Stimulated activated naive CD8-positive, alpha-beta T cell treated with anti-CD3 and anti-CD28 coated beads, Interleukin-15, amount 100 ng/mL, for 72 hours (primary cell): ENCODE results near the gene TNPO1.
"Not testable (repeated sequence)": the region's sequence is repeated elsewhere in the genome, so short reads cannot be mapped to it uniquely, and the experiment has no call there.

Source experiments
- ATAC-seq: fragments of 150-1000 bp; cut with Tn5 transposase; 2 replicates; pipeline ENCODE4 v1.10.0; 2021; ENCODE audit warnings: mild to moderate bottlenecking, moderate library complexity
- DNase-seq, 2 donors: peaks; one replicate each; pipeline ENCODE4 v3.0.0; 2021 to 2022
- H3K27ac Mint-ChIP-seq, 2 donors: one replicate each; pipeline ENCODE4 v1.8.0; 2022; ENCODE audit warnings: mild to moderate bottlenecking in 2 of 2, mixed read lengths in 2 of 2, moderate library complexity in 2 of 2
- H3K27me3 Mint-ChIP-seq: one replicate; pipeline ENCODE4 v1.8.0; 2022; ENCODE audit warnings: mixed read lengths
- H3K4me1 Mint-ChIP-seq: one replicate; pipeline ENCODE4 v1.8.0; 2022; ENCODE audit warnings: mild to moderate bottlenecking, mixed read lengths
- H3K4me3 Mint-ChIP-seq, 2 donors: one replicate each; pipeline ENCODE4 v1.8.0; 2022; ENCODE audit warnings: mild to moderate bottlenecking in 2 of 2, mixed read lengths in 2 of 2, moderate library complexity in 1 of 2
- H3K9me3 Mint-ChIP-seq, 2 donors: one replicate each; pipeline ENCODE4 v1.8.0; 2022; ENCODE audit warnings: mixed read lengths in 2 of 2

TNPO1 gene

DNA sequence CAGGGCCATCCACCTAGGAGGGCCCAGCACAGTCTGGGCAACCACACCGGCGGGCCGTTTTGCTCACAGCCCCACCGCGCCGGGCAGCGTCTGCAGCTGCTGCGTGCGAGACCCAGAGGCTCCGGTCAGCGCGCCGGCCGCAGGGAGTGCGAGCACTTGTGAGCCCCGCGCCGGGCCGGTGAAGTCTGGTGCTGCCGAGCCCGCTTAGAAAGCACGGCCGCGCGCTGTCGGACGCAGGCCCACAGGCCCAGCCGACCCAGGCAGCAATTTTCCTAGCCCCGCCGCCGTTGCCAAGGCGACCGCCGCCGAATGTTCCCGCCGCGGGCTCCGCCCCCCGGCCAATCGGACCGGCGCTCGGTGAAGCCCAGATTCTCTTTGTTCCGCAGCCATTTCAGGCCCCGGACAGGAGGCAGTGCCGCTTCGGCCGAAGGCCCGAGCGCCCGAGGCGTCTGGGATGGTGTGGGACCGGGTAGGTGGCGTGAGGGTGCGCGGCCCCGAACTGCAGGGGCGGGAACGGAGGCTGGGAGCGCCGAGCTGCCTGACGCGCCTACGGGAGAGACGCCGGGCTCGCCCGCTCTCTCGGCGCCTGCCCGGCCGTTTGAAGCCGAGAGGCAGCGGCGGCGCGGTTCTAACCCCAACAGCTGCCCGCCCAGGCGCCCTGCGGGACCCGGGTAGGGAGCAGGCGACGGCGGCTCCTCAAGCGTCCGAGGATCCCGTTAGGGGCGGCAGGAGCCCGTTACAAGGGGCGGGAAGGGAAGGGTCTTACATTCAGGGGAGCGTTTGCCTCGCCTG, at the start of gene TNPO1:
TSS of gene TNPO1 (plus strand) at position 378 of the 792 bp plus-strand sequence. CDS start at position 455, 77 bp downstream.
- peaks cover 16% of the 10 kb centered on the region for H3K27me3 Mint-ChIP-seq
- H3K4me3 Mint-ChIP-seq, result peak within 1 kb of the TSS; percentile 95 to 98
- peaks cover 20% of the 10 kb centered on the region for H3K4me1 Mint-ChIP-seq
- peak; percentile 85 for ATAC-seq
- H3K9me3 Mint-ChIP-seq, result no peaks in the 10 kb centered on the region
- peak; percentile 84 to 87 for DNase-seq
- peak within 1 kb of the TSS; percentile 96 to 98 for H3K27ac Mint-ChIP-seq

DNA sequence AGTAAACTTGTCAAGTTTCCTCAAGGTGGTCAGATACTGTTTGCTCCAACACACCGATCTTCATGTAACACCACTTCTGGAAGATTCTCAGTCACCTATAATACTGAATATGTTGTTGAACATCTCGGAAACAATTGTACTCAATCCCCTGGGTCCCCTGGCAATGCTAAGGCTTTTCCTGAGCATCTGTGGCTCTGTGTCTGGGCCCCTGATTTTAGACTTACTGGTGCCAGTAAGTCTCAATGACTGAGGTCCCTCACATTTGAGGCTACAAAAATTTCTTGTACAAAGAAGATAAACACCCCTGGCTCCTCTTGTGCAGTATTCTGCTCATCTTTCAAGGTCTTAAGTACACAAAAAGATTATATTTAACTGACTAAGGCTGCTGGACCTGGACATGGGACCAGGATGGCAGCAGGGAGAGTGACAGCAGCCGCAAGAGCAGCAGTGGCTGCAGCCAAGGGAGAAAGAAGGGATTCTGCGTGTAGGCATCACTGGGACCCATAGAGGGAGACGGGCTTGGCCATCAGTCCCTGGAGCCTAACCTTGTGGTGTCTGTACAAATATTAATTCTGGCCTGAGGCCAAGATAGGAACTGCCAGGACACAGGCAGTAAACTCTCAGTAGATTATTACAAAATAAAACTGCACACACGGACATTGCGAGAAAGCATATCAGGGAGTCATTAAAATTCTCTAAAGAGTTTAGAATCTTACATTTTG, 49.0 kb upstream of the TNPO1 start:
- ATAC-seq (no peak), DNase-seq (no peak)
- Mint-ChIP-seq H3K27ac (no peak overlapping the region), H3K4me3 (no peak overlapping the region), H3K27me3 (peaks cover 11% of the 10 kb centered on the region), H3K4me1 (no peaks in the 10 kb centered on the region), H3K9me3 (no peaks in the 10 kb centered on the region)

- H3K9me3 Mint-ChIP-seq, result no peaks in the 10 kb centered on the region
- no peak for DNase-seq
- H3K27me3 Mint-ChIP-seq, result peaks cover 8% of the 10 kb centered on the region
- no peaks in the 10 kb centered on the region for H3K4me1 Mint-ChIP-seq
- no peak overlapping the region for H3K27ac Mint-ChIP-seq
- ATAC-seq, result no peak
- H3K4me3 Mint-ChIP-seq, result no peak overlapping the region
Observed at GRCh38 chr5:72770266-72770665, 46.2 kb upstream of the TNPO1 start.

DNA sequence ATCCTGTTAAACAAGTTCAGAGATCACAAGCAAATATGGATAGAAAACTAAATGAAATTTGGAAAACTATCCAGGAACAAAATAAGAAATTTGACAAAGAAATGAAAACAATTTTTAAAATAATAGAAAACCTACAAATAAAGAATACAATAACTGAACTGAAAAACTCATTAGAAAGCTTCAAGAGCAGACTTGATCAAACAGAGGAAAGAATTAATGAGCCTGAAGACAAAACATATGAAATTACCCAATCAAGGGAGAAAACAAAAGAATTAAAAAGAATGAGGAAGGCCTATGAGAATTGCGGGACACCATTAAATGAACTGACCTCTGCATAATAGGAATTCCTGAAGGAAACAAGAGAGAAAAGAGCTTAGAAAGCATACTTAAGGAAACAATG, 39.8 kb upstream of the TNPO1 start:
- no peaks in the 10 kb centered on the region for H3K4me1 Mint-ChIP-seq
- ATAC-seq (no peak), DNase-seq (no peak)
- peaks cover 21% of the 10 kb centered on the region for H3K27me3 Mint-ChIP-seq
- no peak overlapping the region for H3K4me3 Mint-ChIP-seq
- H3K27ac Mint-ChIP-seq, result no peak overlapping the region
- peaks cover 26 to 35% of the 10 kb centered on the region in 2 donors for H3K9me3 Mint-ChIP-seq

DNA sequence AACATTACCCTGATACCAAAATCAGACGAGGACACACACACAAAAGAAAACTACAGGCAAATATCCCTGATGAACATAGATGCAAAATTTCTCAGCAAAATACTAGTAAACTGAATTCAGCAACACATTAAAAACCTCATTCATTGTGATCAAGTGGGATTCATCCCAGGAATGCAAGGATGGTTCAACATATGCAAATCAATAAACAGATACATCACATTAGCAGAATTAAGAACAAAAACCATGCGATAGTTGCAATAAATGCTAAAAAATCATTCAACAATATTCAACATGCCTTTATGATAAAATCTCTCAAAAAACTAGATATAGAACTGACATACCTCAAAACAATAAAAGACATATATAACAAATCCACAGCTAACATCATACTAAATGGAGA, 36.9 kb upstream of the TNPO1 start:
- H3K4me3 Mint-ChIP-seq, result no peak overlapping the region

DNA sequence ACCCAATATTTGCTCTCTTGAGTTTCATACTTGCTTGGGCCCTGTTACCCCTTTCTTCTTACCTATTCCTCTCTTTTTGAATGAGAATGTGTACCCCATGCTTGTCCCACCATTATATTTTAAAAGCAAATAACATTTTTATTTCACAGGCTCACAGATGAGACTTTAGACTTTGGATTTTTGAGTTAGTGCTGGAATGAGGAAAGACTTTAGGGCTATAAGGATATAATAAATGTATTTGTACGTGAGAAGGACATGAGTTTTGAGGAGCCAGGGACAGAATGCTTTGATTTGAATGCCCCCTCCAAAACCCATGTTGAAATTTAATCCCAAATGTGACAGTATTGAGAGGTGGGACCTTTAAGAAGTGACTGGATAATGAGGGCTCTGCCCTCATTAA, 33.1 kb upstream of the TNPO1 start:
- Mint-ChIP-seq H3K27ac (no peak overlapping the region), H3K9me3 (peaks cover 9 to 14% of the 10 kb centered on the region in 2 donors), H3K27me3 (no peaks in the 10 kb centered on the region), H3K4me3 (no peak overlapping the region), H3K4me1 (no peaks in the 10 kb centered on the region)
- DNase-seq, result no peak
- no peak for ATAC-seq

More for the DNA sequence above, 36.9 kb upstream of the TNPO1 start:
- Mint-ChIP-seq H3K9me3 (peaks cover 26 to 35% of the 10 kb centered on the region in 2 donors), H3K27me3 (peaks cover 21% of the 10 kb centered on the region), H3K4me1 (no peaks in the 10 kb centered on the region), H3K27ac (no peak overlapping the region)
- ATAC-seq, result no peak
- no peak for DNase-seq

DNA sequence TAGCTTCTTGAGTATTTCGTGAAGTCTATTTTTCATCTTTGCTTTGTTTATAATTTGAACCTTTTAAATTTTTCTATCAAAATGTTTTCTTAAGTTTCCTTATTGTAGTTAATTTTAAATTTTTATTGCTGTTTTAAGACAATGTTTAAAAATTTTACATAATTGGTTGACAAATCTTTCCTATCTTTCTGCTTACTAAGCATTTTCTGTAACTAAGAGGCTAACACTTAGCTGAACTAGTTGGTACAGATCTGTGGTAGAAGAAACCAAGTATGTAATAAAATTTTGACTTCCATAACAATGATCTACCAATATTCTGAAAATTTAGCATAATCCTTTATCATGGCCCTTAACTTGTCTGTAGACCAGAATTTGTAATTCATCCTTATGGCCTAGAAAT, 32.3 kb upstream of the TNPO1 start:
- H3K27me3 Mint-ChIP-seq, result peaks cover 7% of the 10 kb centered on the region
- ATAC-seq, result no peak
- H3K4me1 Mint-ChIP-seq, result no peaks in the 10 kb centered on the region
- H3K27ac Mint-ChIP-seq, result no peak overlapping the region
- H3K9me3 Mint-ChIP-seq, result peaks cover 3 to 6% of the 10 kb centered on the region in 2 donors
- DNase-seq, result no peak
- no peak overlapping the region for H3K4me3 Mint-ChIP-seq

GRCh38 chr5:72785801-72786200, 30.7 kb upstream of the TNPO1 start:
- DNase-seq (no peak), ATAC-seq (no peak)
- H3K4me3 Mint-ChIP-seq, result no peak overlapping the region
- H3K9me3 Mint-ChIP-seq, result no peaks in the 10 kb centered on the region
- H3K27me3 Mint-ChIP-seq, result peaks cover 11% of the 10 kb centered on the region
- H3K27ac Mint-ChIP-seq, result no peak overlapping the region
- H3K4me1 Mint-ChIP-seq, result no peaks in the 10 kb centered on the region

DNA sequence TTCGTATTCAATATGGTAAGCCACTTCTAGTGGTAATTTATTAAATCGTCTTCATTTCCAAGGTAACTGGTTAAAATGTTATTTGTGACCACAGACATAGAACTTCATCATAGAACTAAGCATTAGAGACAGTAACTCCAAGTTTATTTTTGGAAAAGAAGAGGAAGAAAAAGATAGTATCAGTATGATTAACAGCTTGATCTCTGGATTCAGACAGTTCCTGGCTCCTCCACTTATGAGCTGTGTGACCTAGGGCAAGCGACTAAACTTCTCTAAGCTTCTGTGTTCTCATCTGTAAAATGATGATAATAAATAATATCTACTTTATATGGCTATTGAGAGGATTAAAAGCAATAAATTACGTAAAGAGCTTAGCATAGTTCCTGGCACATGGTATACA, 29.8 kb upstream of the TNPO1 start:
- Mint-ChIP-seq H3K4me3 (no peak overlapping the region), H3K27ac (no peak overlapping the region), H3K4me1 (no peaks in the 10 kb centered on the region), H3K9me3 (no peaks in the 10 kb centered on the region), H3K27me3 (peaks cover 18% of the 10 kb centered on the region)
- DNase-seq (no peak), ATAC-seq (no peak)

GRCh38 chr5:72788866-72789505, 27.5 kb upstream of the TNPO1 start:
- Mint-ChIP-seq H3K27ac (no peak overlapping the region), H3K9me3 (no peaks in the 10 kb centered on the region), H3K27me3 (peaks cover 35% of the 10 kb centered on the region), H3K4me1 (no peaks in the 10 kb centered on the region), H3K4me3 (no peak overlapping the region)
- DNase-seq (no peak), ATAC-seq (no peak)

- H3K27ac Mint-ChIP-seq, result no peak overlapping the region
- ATAC-seq (no peak), DNase-seq (no peak)
- H3K9me3 Mint-ChIP-seq, result no peaks in the 10 kb centered on the region
- peaks cover 36% of the 10 kb centered on the region for H3K27me3 Mint-ChIP-seq
- H3K4me3 Mint-ChIP-seq, result no peak overlapping the region
- H3K4me1 Mint-ChIP-seq, result no peaks in the 10 kb centered on the region
Observed at GRCh38 chr5:72790186-72790585, 26.3 kb upstream of the TNPO1 start.

- not testable (repeated sequence) for H3K4me3 Mint-ChIP-seq, H3K27ac Mint-ChIP-seq, ATAC-seq, H3K4me1 Mint-ChIP-seq, H3K9me3 Mint-ChIP-seq, DNase-seq
- peaks cover 46% of the 10 kb centered on the region for H3K27me3 Mint-ChIP-seq
Observed at GRCh38 chr5:72792662-72793061, 23.8 kb upstream of the TNPO1 start.

GRCh38 chr5:72796001-72796400, 20.5 kb upstream of the TNPO1 start:
- peaks cover 44% of the 10 kb centered on the region for H3K27me3 Mint-ChIP-seq
- H3K9me3 Mint-ChIP-seq, result no peaks in the 10 kb centered on the region
- no peak overlapping the region for H3K4me3 Mint-ChIP-seq
- DNase-seq, result no peak
- no peak overlapping the region for H3K27ac Mint-ChIP-seq
- no peaks in the 10 kb centered on the region for H3K4me1 Mint-ChIP-seq
- no peak for ATAC-seq

GRCh38 chr5:72799721-72800120, 16.7 kb upstream of the TNPO1 start:
- no peak for ATAC-seq
- H3K4me1 Mint-ChIP-seq, result no peaks in the 10 kb centered on the region

GRCh38 chr5:72808637-72809036, 7.8 kb upstream of the TNPO1 start:
- not testable (repeated sequence) for H3K4me3 Mint-ChIP-seq, ATAC-seq, DNase-seq, H3K27ac Mint-ChIP-seq, H3K4me1 Mint-ChIP-seq
- H3K9me3 Mint-ChIP-seq, result peaks cover 22 to 36% of the 10 kb centered on the region in 2 donors
- H3K27me3 Mint-ChIP-seq, result peaks cover 82% of the 10 kb centered on the region

More at GRCh38 chr5:72799721-72800120, 16.7 kb upstream of the TNPO1 start:
- Mint-ChIP-seq H3K27me3 (peaks cover 41% of the 10 kb centered on the region), H3K9me3 (peaks cover 2 to 4% of the 10 kb centered on the region in 2 donors), H3K4me3 (no peak overlapping the region), H3K27ac (no peak overlapping the region)
- no peak for DNase-seq

DNA sequence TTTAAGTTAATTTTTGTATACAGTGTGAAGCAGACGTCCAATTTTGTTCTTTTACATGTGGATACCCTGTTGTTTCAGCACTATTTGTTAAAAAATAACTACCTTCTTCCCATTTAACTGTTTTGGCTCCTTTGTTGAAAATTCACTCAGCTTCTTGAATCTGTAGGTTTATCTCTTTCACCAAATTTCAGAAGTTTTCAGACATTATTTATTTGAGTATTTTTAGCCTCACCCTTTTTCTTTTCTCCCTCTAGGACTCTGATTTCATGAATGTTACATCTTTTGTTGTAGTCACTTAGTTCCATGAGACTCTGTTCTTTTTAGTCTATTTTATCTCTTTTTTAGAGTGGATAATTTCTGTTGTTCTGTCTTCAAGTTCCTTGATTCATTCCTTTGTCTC, 4.6 kb upstream of the TNPO1 start:
- no peak overlapping the region for H3K4me3 Mint-ChIP-seq
- ATAC-seq, result no peak
- no peak overlapping the region for H3K27ac Mint-ChIP-seq
- H3K27me3 Mint-ChIP-seq, result peaks cover 54% of the 10 kb centered on the region
- peaks cover 6 to 12% of the 10 kb centered on the region in 2 donors for H3K9me3 Mint-ChIP-seq
- DNase-seq, result no peak
- H3K4me1 Mint-ChIP-seq, result no peaks in the 10 kb centered on the region
